Adipocyte (in vitro differentiated cells): ENCODE data around the gene RNF113B.

Source experiments
- DNase-seq: peaks from one replicate; pipeline ENCODE4 v3.0.0-alpha.2; 2015; ENCODE audit warnings: low read depth
- H3K27me3 ChIP-seq: replicated peaks from 2 replicates; pipeline ENCODE4 v1.7.0; 2013; ENCODE audit warnings: mild to moderate bottlenecking, low read length, moderate library complexity; ENCODE audit not compliant: control insufficient read depth, insufficient read depth
- H3K36me3 ChIP-seq: 2 replicates; pipeline ENCODE4 v1.7.0; 2013; ENCODE audit warnings: low read length, mild to moderate bottlenecking, moderate library complexity; ENCODE audit not compliant: control insufficient read depth, insufficient read depth, severe bottlenecking
- H3K4me1 ChIP-seq: 2 replicates; pipeline ENCODE4 v1.7.0; 2013; ENCODE audit warnings: mild to moderate bottlenecking, low read length, moderate library complexity; ENCODE audit not compliant: control insufficient read depth, insufficient read depth
- H3K4me3 ChIP-seq: 2 replicates; pipeline ENCODE4 v1.7.0; 2013; ENCODE audit warnings: mild to moderate bottlenecking, low read length, moderate library complexity
- H3K9ac ChIP-seq: 2 replicates; pipeline ENCODE4 v1.7.0; 2013; ENCODE audit warnings: mild to moderate bottlenecking, low read length, moderate library complexity
- H3K9me3 ChIP-seq: 2 replicates; pipeline ENCODE4 v1.7.0; 2013; ENCODE audit warnings: mild to moderate bottlenecking, low read length, moderate library complexity; ENCODE audit not compliant: control insufficient read depth

Gene RNF113B

DNA sequence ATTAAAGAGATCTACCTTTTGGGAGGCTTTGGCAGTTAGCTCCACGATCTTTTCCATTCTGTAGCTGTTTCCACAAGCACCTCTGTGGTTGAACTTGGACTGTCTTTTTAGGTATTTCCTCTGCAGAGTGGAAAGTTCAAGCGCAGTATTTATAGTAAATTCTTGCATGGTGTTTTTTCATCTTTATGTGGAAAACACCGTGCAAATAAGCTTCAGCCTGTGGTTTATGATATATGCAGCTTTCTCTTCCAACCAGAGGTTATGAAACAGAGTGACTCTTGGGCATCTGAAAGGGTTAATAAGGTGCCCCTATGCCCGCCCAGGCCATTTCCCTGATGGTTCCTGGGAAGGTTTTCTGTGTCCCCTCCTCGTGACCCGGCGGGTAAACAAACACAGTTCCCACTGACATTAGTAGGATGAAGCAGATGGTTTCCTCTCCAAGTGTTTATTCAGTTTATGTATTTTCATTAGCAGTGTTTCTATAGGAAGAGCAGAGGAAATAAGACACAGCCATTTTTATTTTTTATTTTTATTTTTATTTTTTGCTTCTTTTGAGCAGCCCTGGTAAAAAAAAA lies 39.7 kb upstream of the RNF113B start:
- no peak overlapping the region for H3K4me3 ChIP-seq
- no peak for DNase-seq
- H3K36me3 ChIP-seq: no peaks in the 10 kb centered on the region
- H3K4me1 ChIP-seq: peaks cover 14% of the 10 kb centered on the region
- no peaks in the 10 kb centered on the region for H3K27me3 ChIP-seq
- no peak overlapping the region for H3K9ac ChIP-seq
- H3K9me3 ChIP-seq: no peaks in the 10 kb centered on the region

DNA sequence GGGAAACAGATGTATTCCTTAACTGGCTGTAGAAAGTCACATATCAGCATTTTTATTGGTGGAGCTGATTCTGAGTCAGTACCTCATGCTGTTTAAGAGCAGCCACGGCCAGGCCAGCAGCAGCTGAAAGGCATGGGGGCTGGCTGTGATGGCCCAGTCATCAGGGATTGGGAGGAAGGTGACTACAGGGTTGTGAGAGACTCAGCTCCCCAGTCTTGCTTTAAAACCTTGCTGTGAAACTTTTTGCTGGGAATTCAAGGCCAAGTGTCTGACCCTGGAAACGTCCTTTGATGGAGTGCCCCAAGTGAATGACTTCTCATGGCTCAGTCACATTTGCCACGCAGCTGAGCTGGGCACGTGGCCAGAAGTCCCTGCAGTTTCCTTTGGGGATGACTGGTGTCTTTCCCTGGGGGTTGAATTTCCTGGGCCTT lies 39.1 kb upstream of the RNF113B start:
- Histone ChIP-seq H3K9me3 (no peaks in the 10 kb centered on the region), H3K9ac (no peak overlapping the region), H3K36me3 (no peaks in the 10 kb centered on the region), H3K4me1 (peaks cover 12% of the 10 kb centered on the region), H3K27me3 (no peaks in the 10 kb centered on the region), H3K4me3 (no peak overlapping the region)
- DNase-seq: peak; percentile 37

DNA sequence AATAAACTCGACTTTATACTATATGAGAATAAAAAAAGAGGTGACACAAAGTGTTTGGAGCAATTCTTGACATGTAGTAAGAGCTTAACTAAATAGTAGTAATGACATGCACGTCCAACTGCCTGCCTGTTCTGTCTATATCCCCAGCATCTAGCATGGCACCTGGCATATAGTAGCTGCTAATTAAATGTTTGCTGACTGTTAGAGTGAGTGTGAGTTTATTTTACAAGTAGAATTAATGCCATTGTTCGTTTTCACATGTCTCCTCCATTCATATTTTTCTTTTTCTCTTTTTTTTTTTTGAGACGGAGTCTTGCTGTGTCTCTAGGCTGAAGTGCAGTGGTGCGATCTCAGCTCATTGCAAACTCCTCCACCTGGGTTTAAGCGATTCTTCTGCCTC lies 38.4 kb upstream of the RNF113B start:
- H3K4me3 ChIP-seq: no peak overlapping the region
- H3K4me1 ChIP-seq: peaks cover 6% of the 10 kb centered on the region
- no peaks in the 10 kb centered on the region for H3K9me3 ChIP-seq
- no peaks in the 10 kb centered on the region for H3K27me3 ChIP-seq
- DNase-seq: no peak
- no peak overlapping the region for H3K9ac ChIP-seq
- H3K36me3 ChIP-seq: no peaks in the 10 kb centered on the region

DNA sequence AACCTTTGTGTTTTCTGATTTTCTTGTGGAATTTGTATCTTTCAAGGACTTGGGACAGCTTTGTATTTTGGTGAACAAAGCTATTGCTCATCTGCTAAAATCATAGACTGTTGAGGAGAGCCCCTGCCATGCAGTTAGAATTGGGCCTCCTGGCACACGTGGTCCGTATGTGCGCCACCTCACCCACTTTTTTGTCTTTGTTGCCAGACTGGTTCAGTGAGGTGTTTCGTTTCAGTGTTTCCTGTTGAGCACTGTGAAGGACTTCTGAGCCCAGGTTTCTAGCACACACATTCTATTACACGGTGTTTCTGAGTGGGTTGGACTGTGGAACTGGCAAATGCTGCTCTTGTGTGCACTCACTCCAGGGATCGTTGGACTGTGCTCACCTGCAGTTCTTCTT lies 37.6 kb upstream of the RNF113B start:
- no peak for DNase-seq
- Histone ChIP-seq H3K4me3 (no peak overlapping the region), H3K9me3 (no peaks in the 10 kb centered on the region), H3K36me3 (no peaks in the 10 kb centered on the region), H3K4me1 (no peaks in the 10 kb centered on the region), H3K9ac (no peak overlapping the region), H3K27me3 (no peaks in the 10 kb centered on the region)

- Histone ChIP-seq H3K27me3 (no peaks in the 10 kb centered on the region), H3K9ac (no peak overlapping the region), H3K36me3 (no peaks in the 10 kb centered on the region), H3K9me3 (no peaks in the 10 kb centered on the region), H3K4me1 (no peaks in the 10 kb centered on the region), H3K4me3 (no peak overlapping the region)
- DNase-seq: no peak
Measured at GRCh38 chr13:98214008-98214643, 37.1 kb upstream of the RNF113B start.

DNA sequence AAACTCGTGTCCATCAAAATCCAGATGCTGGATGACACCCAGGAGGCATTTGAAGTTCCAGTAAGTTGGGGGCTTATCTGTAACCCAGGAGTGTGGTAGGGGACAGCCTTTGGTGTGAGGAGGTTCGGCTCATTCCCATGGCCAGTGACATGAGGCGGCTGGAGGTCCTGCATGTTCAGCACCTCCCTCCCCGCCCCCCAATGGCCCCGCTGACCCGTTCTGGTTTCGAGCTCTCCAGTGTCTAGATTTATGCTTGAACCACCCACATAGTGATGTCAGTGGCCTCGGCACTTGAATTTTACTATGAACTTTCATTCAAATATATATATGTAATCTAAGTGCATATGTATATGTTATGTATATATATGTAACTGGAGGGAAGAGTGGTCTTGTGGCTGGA lies 36.3 kb upstream of the RNF113B start:
- Histone ChIP-seq H3K9me3 (no peaks in the 10 kb centered on the region), H3K27me3 (no peaks in the 10 kb centered on the region), H3K9ac (no peak overlapping the region), H3K4me3 (no peak overlapping the region), H3K36me3 (no peaks in the 10 kb centered on the region), H3K4me1 (no peaks in the 10 kb centered on the region)
- no peak for DNase-seq

- Histone ChIP-seq H3K4me1 (no peaks in the 10 kb centered on the region), H3K4me3 (no peak overlapping the region), H3K9ac (no peak overlapping the region), H3K9me3 (no peaks in the 10 kb centered on the region), H3K27me3 (no peaks in the 10 kb centered on the region), H3K36me3 (no peaks in the 10 kb centered on the region)
- DNase-seq: no peak
Measured at GRCh38 chr13:98212763-98213162, 35.7 kb upstream of the RNF113B start.

- Histone ChIP-seq H3K9me3 (peaks cover 11% of the 10 kb centered on the region), H3K4me3 (no peak overlapping the region), H3K27me3 (no peaks in the 10 kb centered on the region), H3K4me1 (peaks cover 4% of the 10 kb centered on the region), H3K36me3 (no peaks in the 10 kb centered on the region), H3K9ac (no peak overlapping the region)
- DNase-seq: no peak
Measured at GRCh38 chr13:98208606-98209005, 31.5 kb upstream of the RNF113B start.

DNA sequence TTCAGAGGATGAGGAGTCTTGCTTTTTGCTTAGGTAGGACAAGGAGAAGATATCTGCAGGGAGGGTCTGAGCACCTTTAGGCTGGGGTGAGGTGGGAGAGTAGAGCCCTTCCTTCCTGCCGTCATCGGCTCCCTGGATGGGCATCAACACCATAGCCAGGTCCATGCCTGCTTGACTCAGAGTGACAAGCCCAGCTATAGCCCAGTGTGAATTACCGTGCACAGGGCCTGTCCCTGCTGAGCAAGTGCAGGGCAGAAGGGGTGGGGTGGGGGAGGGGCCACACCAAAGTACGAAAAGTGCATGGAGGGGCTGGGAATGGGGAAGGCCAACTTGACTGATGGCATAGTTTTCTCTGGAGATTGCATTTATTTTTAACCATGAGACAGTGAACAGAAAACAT lies 30.3 kb upstream of the RNF113B start:
- no peak overlapping the region for H3K4me3 ChIP-seq
- no peaks in the 10 kb centered on the region for H3K27me3 ChIP-seq
- no peaks in the 10 kb centered on the region for H3K36me3 ChIP-seq
- no peak for DNase-seq
- H3K9me3 ChIP-seq: peaks cover 11% of the 10 kb centered on the region
- no peak overlapping the region for H3K9ac ChIP-seq
- peaks cover 8% of the 10 kb centered on the region for H3K4me1 ChIP-seq

- Histone ChIP-seq H3K9me3 (peaks cover 11% of the 10 kb centered on the region), H3K36me3 (no peaks in the 10 kb centered on the region), H3K9ac (no peak overlapping the region), H3K4me1 (peaks cover 8% of the 10 kb centered on the region), H3K4me3 (no peak overlapping the region), H3K27me3 (no peaks in the 10 kb centered on the region)
- DNase-seq: peak; percentile 65
Measured at GRCh38 chr13:98206946-98207345, 29.9 kb upstream of the RNF113B start.

DNA sequence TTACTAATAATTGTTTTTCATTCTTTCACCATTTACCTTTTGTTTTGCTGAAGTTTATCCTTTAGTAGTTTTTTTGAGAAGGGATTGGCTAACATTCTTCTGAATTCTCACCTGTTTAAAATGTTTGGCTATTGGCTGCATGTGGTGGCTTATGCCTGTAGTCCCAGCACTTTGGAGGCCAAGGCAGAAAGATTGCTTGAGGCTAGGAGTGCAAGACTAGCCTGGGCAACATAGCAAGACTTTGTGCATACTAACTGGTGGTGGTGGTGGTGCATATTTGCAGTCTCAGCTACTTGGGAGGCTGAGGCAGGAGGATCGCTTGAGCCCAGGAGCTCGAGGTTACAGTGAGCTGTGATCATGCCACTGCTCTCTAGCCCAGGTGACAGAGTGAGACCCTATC lies 27.5 kb upstream of the RNF113B start:
- Histone ChIP-seq H3K9ac (no peak overlapping the region), H3K9me3 (peaks cover 11% of the 10 kb centered on the region)
- no peak for DNase-seq

More for the DNA sequence above, 27.5 kb upstream of the RNF113B start:
- H3K4me3 ChIP-seq: no peak overlapping the region
- peaks cover 8% of the 10 kb centered on the region for H3K4me1 ChIP-seq
- no peaks in the 10 kb centered on the region for H3K36me3 ChIP-seq
- H3K27me3 ChIP-seq: no peaks in the 10 kb centered on the region
